Activated CD8-positive, alpha-beta memory T cell treated with anti-CD3 and anti-CD28 coated beads for 24 hours (primary cell): ENCODE results near the gene RANBP10.
"Not testable (repeated sequence)": the region's sequence is repeated elsewhere in the genome, so short reads cannot be mapped to it uniquely, and the experiment has no call there.

Experiments used
- DNase-seq: peaks from one replicate; pipeline ENCODE4 v3.0.0-alpha.2; 2020

Gene RANBP10

DNA sequence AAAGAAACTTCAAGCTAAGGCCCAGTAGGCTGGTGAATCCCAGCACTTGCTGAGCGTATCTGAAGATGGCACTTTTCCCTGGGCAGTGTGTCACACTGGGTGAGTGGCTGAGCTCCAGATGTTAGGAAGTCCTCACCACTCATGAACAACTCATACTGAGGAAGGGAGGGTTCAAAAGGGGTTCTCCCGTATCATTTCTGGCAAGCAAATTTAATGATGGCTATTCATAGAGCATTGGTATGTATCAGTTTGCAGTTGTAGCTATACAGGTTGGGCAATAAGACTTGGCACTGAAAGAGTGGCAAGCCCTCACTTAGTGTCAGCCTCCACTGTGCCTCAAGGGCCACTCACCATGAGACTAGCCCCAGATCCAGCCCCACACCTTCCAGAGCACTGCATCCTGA is 98.0 kb downstream of the RANBP10 start:
- DNase-seq = no peak

DNA sequence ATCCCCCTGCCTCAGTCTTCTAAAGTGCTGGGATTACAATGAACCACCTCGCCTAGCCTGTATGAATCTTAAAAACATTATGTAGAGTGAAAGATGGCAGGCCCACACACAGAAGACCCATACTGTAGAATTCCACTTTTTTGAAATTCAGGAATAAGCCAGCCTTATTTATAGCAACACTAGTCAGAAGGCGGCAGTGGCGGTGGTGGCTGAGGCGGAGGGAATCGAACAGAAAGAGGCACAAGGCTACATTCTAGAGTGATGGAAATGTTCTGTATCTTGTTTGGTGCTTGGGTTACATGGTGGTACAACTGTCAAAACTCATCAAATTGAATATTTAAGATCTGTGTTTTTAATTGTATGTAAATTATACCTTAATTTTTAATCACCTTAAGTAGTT is 98.6 kb downstream of the RANBP10 start:
- DNase-seq = no peak

DNA sequence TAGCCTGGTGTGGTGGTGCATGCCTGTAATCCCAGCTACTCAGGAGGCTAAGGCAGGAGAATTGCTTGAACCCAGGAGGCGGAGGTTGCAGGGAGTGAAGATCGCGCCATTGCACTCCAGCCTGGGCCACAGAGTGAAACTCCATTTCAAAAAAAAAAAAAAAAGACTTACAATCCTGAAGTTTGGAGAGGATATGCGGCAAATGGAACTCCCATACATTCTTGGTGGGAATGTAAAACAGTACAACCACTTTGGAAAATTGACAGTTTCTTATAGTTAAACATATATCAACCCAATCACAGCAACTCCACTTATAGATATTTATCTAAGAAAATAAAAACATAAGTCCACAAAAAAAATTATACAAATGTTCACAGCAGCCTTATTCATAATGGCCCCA is 99.2 kb downstream of the RANBP10 start:
- DNase-seq = no peak

GRCh38 chr16:67704110-67704509 is 102.2 kb downstream of the RANBP10 start:
- DNase-seq = no peak

- no peak for DNase-seq
Observed at GRCh38 chr16:67703626-67704025, 102.7 kb downstream of the RANBP10 start.

GRCh38 chr16:67702130-67702529 is 104.2 kb downstream of the RANBP10 start:
- no peak for DNase-seq

DNA sequence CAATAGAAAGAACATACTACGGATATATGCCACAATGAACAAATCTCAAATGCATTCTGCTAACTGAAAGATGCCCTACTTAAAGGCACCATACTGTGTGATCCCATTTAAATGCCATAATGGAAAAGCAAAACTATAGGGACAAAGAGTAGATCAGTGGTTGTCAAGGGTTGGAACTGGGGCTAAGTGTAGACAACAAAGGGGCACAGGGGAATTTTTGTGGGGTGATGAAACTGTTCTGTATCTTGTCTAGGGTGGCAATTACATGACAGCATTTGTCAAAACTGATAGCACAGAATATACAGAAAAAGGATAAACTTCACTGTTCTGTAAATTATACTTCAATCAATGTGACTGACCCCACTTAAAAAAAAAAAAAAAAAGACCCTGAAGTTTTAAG is 104.9 kb downstream of the RANBP10 start:
- no peak for DNase-seq

DNA sequence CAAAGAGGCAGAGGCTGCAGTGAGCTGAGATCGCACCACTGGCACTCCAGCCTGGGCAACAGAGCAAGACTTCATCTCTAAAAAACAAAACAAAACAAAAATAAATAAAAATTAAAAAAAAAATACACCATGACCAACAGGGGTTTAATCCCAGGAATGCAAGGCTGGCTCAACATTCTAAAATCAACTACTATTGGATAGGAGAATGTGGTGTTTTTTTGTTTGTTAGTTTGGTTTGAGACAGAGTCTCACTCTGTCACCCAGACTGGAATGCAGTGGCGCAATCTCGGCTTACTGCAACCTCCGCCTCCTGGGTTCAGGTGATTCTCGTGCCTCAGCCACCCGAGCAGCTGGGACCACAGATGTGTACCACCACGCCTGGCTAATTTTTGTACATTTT is 107.1 kb downstream of the RANBP10 start:
- no peak for DNase-seq

- DNase-seq = no peak
Observed at GRCh38 chr16:67697422-67698185, 108.8 kb downstream of the RANBP10 start.

- DNase-seq = no peak
Observed at GRCh38 chr16:67694611-67695010, 111.7 kb downstream of the RANBP10 start.

DNA sequence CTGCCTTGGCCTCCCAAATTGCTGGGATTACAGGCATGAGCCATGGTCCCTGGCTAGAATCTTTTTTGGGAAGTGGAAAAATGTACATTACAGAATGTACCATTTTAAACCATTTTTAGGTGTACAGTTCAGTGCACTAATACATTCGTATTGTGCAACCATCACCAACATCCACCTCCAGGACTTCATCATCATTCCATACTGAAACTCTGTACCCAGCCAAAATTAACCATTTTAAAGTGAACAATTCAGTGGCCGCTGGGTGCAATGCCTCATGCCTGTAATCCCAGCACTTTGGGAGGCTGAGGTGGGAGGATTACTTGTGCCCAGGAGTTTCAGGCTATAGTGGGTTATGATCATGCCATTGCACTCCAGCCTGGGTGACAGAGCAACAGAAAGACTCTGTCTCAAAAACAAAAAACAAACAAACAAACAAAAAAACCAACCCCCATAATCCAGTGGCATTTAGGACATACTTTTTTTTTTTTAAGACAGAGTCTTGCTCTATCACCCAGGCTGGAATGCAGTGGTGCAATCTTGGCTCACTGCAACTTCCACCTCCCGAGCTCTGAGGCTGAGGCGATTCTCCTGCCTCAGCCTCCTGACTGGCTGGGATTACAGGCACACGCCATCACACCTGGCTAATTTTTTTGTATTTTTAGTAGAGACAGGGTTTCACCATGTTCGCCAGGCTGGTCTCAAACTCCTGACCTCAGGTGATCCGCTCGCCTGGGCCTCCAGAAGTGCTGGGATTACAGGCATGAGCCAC is 112.7 kb downstream of the RANBP10 start:
- DNase-seq = not testable (repeated sequence)

DNA sequence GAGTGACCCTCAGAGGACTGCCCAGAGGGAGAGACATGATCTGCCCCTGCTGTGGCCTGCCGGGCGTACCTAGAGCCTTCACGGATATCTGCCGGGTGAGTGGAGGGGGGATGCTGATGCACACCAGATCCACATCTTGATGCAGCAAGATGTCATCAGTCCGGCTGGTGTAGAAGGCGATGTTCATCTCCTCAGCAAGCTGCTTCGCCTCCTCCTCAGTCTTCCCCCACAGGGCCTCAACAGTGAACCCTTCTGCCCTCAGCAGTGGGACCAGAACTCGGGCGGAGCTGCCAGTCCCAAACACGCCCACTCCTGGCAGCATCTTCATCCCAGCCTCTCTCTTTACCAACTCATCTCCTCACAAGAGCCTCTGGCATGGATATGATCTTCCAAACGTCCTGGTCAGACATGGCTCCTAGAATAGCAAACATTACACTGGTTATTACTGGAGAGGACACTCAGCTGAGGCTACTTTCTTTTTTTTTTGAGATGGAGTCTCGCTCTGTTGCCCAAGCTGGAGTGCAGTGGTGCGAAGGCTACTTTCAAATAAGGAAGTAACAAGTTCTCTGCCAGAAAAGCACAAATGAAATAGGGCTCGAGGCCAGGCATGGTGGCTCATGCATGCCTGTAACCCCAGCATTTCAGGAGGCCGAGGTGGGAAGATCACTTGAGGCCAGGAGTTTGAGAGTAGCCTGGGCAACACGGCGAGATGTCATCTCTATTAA is 120.8 kb downstream of the RANBP10 start:
- no peak for DNase-seq

DNA sequence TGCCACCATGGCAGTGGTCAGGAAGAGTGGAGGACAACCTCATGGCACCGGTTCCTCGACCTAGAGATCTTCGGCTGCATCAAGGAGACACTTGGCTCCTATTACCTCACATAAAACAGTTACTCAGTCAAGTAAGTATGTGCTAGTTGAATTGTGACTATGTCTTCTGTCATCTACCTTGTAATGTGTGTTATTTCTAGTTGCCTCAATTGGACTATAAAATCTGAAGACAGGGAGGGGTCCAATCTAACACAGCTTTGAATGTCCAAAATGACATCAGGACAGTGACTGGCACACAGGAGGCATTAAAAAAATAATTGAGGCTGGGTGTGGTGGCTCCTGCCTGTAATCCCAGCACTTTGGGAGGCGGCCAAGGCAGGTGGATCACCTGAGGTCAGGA is 122.6 kb downstream of the RANBP10 start:
- DNase-seq = no peak

- DNase-seq = no peak
Observed at GRCh38 chr16:67679935-67680897, 126.1 kb downstream of the RANBP10 start.

GRCh38 chr16:67678354-67679023 is 127.9 kb downstream of the RANBP10 start:
- DNase-seq = no peak

DNA sequence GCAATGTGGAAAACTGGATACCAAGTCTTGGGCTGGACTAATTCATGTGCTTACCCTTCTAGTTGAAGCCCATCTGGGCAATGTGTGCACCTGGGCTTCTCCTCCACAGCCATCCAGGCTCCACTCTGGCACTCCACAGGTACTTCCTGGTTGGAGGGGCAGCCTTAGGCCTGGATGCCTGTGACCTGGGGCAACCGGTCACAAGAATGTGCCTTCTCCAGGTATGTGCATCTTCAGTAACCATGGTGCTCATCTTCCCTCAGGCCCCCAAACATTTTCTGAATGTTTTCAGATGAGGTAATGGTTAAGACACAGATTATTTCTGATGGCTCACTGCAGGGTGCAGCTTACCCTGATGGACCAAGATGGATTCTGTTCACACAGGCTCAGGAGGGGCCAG is 128.6 kb downstream of the RANBP10 start:
- no peak for DNase-seq

DNA sequence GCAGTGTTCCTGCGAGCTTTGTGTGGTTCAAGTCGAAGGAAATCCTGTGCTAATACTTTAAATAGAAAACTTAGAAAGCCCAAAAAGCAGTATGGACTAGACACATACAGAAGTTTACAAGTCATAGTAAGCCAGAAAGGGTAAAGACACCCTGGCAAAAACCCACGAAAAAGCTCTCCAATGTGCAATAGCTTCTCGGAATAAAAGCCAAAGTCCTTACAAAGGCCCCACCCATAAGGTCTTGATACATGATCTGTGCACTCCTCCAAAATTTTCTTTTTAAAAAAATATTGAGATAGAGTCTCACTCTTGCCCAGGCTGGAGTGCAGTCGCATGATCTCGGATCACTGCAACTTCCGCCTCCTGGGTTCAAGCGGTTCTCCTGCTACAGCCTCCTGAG is 129.4 kb downstream of the RANBP10 start:
- DNase-seq = no peak

DNA sequence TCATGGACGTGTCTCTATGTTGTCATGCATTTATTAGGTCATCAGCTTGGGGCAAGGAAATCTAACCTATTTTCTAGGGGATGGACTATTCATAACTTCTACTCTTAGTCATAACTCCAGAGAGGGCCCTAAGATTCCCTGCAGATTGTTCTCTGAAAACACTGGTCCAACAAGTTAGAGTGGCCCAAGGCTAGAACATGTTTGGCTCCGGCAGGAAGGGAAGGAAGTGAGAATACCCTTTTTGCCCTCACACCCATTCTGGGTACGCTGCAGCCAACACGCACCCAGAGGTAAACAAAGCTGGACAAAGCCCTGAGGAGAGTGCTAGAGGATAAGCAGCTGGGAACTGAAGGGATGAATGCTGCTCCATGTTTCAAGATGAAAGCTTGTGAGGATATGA is 129.8 kb downstream of the RANBP10 start:
- no peak for DNase-seq

DNA sequence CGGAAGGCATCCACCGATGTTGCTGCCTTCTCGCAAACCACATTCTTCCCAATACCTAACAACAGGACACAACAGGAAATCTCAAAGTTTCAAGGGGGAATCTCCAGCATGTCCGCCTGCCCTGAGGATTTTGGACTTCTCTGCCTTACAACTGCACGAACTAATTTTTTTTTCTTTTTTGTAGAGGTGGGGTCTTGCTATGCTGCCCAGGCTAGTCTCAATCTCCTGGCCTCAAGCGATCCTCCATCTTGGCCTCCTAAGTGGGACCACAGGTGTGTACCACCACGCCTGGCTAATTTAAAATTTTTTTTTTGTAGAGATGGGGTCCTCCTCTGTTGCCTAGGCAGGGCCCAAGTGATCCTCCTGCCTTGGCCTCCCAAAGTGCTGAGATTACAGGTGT is 130.4 kb downstream of the RANBP10 start:
- DNase-seq = no peak

DNA sequence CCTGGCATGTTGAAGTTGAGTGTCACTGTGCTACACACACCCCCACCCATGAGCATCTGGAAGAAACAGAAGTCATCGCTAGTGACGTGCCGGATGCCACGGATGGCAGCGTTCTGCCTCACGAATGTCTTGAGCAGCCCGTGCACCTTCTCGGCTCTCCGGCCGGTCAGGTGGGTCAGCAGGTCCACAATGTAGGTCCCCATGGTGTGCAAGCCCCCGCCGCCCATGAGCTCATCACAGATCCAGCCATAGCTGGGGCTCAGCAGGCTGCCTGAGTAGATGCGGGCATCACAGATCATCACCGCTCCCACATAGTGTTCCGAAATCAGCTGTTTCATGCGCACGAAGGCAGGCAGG is 130.8 kb downstream of the RANBP10 start:
- DNase-seq = no peak

- no peak for DNase-seq
Observed at GRCh38 chr16:67674851-67675578, 131.3 kb downstream of the RANBP10 start.
